NCI-H345 treated with DMSO at 0.1 percent for 48 hours (cell line): ENCODE measurements around the gene SORCS2.
"Not testable (repeated sequence)": the region's sequence is repeated elsewhere in the genome, so short reads cannot be mapped to it uniquely, and the experiment has no call there.

ENCODE experiments used
- DNase-seq: peaks from one replicate; lab custom pipeline; 2025; ENCODE audit not compliant: unreplicated experiment; lab: John Stamatoyannopoulos, UW

SORCS2 gene

DNA sequence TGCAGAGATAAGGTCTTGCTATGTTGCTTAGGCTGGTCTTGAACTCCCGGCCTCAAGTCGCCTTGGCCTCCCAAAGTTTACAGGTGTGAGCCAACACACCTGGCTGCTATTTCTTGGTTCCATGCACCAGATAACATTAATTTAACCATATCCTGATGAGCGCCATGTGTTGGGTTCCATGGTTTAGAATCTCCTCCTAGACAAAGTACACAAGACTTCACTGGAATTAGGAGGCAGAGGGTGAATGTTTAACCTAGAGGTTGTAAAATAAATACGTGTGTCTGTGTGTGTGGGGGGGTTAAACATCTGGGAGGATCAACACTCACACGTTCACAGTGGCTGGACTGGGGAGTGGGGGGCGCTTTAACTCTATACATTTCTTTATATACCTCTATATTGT, 32.4 kb upstream of the SORCS2 start:
- DNase-seq, result no peak

DNA sequence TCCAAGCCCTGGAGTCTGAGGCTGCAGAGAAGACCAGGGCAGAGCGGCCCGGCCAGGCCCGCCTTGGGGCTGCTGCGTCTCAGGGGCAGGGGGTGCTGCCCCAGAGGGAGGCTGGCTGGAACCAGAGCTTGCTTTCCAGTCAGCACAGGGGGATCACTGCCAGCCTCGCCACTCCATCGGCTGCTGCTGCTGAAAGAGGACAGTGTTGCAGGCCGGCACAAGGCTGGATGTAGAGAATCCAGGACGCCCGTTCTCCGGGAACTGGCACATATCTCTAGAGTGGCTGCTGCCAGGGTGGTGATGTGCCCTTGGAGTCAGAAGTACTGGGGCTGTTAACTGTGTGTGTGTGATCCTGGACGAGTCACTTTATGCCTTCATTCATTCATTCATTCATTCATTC, 31.9 kb upstream of the SORCS2 start:
- DNase-seq, result no peak

DNA sequence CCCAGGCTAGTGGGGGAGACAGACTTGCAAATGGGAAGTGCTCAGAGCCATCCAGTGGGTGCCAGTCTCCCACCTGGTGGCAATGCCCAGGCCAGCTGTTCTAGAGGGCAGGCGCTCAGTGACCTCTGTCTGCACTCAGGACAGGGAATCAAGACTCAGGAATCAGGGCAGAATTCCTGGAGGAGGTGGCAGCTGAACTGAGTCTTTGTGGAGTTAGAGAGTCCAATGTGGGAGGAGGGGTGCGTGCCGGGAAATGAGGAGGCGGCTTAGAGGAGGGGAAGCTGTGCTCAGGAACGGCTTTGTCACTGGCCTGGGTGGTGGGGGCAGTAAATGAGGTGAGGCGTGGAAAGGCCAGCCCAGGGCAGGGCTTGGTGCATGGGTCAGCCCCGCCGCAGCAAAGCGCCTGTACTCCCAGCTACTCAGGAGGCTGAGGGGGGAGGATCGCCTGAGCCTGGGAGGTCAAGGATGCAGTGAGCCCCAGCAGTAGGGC, 31.3 kb upstream of the SORCS2 start:
- DNase-seq, result no peak

DNA sequence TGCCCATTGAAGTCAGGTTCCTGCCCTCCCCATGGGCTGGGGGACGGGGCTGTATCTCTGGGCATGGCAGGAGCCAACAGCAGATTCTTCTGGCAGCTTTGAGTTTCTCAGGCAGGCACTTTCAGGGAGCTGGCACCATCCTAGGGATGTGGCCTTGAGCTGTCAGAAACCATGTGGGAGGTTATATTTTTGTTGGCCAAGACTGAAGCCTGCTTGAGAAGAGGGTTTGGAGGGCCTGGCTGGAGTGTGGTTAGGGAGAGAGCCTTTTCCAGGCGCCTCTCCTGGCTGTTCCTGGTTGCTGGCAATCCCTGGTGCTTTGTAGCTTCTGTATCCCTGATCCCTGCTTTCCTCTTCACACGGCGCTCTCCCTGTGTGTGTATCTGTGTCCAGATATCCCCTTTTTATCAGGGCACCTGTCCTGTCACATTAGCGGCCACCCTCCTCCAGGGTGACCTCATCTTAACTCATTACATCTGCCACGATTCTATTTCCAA, 30.6 kb upstream of the SORCS2 start:
- DNase-seq, result no peak

DNA sequence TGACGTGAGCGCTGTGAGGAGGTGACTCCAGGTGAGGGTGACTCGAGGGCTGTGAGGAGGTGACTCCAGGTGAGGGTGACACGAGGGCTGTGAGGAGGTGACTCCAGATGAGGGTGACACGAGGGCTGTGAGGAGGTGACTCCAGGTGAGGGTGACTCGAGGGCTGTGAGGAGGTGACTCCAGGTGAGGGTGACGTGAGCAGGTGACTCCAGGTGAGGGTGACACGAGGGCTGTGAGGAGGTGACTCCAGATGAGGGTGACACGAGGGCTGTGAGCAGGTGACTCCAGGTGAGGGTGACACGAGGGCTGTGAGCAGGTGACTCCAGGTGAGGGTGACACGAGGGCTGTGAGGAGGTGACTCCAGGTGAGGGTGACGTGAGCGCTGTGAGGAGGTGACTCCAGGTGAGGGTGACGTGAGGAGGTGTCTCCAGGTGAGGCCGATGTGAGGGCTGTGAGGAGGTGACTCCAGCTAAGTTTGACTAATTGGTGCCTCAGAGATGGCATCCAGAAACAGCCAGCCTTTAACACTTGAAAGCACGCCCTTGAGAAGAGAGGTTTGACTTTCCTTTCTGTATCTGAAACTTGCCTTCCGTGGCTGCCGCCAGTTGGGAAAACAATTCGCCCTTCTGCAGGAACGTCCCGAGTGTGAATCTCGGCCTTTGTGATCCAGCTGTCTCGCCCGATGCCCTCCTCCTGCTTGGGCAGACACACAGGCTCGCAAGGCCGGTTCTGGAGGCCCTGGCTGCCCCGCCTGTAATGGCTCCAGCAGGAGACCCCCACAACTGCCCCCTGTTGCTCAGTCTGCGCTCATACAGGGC, 27.1 kb upstream of the SORCS2 start:
- not testable (repeated sequence) for DNase-seq

DNA sequence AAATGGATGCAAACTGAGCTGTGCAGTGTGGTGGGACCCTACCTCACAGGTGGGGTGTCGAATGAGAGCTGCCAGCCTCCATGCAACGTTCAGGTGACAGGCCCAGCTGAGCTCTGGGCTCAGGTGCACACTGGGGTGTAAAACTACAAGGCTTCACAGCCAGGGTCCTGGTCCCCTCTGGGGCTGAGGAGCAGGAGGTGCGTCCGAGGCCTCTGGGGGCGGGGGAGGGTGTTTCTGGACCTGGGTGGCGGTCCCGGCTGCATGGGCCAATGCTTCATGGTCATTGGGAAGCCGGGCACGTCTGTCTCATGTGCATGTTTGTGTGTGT, 26.5 kb upstream of the SORCS2 start:
- no peak for DNase-seq

DNA sequence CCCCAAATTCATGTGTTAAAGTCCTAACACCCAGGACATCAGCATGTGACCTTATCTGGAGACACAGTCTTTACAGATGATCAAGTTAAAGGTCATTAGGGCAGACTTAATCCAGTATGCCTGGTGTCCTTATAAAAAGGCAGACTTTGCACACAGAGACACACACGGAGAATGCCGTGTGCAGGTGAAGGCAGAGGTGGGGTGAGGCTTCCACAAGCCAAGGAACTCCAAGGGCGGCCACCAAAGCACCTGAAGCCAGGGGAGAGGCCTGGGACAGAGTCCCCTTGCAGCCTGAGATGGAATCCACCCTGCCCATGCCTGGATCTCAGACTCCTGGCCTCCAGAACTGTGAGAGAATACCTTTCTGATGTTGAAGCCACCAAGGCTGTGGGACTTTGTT, 26.1 kb upstream of the SORCS2 start:
- no peak for DNase-seq

DNA sequence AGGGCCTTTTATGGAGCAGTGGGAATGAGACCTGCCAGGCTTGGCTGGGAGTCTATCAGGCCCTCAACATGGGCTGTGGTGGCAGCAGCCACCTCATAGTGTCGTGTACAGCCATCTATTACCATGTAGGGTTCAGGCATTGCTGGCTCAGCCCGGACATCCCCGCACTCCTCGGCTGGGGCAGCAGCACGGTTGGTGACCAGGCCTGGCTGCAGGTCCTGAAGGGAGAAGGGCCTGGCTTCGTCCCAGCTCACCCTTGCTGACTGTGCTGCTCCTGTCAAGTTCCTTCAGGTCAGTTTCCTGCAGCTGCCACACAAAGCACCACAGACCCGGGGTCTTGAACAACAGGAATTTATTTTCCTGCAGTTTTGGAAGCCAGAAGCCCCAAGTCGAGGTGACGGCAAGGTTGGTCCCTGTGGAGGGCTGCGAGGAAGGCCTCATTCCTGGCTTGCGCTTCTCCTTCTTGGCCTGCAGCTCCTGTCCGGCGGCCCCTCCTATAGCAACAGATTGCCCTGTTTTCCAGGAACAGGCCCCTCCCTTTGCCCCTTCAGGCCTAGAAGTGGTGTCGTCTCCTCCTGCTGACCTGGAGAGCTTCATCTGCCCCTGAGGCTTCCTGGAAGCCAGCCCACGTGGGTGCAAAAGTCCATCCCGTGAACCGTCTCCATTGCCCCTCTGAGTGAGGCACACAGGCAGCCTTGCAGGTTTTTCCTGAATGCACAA, 25.2 kb upstream of the SORCS2 start:
- no peak for DNase-seq

DNA sequence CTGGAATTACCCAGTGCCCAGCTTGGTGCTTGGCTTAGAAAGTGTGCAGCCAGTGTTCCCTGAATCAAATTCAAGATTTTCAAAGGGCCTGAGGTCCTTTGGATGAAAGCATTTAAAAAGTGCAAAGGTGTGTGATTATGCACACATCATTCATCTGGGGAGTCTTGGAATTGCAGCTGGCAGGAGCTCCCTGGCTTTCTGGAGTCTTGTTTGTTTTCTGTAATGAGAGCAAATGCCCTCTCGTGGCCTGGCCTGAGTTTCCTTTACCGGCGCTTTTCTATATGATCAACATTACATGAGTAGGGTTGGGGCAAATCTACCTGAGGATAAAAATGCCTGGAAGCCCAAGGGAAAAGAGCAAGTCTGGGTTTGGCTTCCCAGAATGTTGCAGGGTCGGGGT, 24.6 kb upstream of the SORCS2 start:
- no peak for DNase-seq

DNA sequence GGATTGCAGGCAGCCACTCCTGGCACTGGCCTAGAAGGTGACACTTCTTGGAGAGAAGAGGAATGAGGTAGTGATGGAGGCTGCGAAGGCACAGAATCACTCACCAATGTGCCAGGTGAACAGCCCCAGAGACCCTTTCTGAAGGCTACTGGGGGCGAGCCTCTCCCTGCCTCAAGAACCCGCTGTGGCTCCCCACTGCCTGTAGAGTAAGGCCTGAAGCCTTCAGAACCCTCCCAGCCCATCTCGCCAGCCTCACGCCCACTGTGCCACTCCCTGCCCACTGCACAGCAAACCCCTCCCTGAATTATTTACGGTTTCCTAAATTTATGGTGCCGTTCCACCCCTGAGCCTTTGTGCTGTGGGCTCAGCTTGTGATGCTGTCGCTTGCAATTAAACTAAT, 24.2 kb upstream of the SORCS2 start:
- no peak for DNase-seq

DNA sequence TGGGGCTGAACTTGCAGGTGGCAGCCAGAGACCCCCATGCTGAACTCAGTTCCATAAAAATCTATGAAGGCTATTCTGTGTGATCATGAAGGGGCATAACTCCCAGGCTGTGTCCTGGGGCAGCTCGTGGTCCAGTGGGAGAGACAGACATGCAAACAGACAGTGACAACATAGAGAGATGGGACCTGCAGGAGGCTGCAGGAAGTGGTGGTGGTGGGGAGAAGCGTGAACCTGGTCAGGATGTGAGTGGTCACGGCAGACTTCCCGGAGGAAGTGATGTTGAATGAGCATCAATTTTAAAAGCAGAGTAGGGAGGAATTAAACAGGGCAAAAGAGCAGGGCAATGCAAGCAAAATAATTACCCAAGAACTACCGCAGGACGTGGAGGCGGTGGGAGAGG, 23.2 kb upstream of the SORCS2 start:
- DNase-seq, result no peak

DNA sequence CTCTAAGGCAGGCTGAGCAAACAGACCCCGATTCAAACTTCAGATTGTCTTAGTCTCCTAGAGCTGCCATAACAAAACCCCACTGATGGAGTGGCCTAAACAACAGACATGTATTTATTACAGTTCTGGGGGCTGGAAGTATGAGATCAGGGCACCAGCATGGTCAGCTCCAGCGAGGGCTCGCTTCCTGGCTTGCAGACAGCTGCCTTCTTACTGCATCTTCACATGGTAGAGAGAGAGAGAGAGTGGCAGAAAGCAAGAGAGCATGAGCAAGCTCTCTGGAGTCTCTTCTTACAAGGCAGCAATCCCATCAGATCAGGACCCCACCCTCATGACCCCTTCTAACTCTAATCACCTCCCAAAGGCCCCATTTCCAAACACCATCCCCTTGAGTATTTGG, 22.3 kb upstream of the SORCS2 start:
- DNase-seq, result no peak

DNA sequence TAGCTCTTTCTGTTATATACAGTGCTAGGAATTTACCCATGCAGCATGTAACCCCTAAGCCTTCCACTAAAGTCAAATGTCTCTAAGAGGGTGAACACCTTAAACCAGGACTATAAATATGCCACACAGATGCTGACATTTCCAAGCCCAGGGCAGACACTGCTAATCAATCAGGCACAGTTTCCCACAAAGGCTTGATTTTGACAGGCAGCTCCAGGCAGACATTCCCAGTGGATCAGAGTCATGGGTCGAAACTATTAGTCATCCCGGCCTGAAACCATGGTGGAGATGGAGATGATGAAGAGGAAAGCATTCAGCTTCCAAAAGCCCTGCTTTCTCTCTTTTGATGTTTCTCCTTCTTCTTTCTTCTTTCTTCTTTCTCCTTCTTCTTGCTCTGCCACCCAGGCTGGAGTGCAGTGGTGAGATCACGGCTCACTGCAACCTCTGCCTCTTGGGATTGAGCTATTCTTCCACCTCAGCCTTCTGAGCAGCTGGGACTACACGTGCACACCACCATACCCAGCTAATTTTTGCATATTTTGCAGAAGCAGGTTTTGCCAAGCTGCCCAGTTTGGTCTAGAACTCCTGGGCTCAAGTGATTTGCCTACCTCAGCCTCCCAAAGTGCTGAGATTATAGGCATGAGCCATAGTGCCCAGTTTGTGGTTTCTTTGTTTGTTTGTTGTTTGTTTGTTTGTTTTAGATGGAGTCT, 21.0 kb upstream of the SORCS2 start:
- DNase-seq, result no peak

DNA sequence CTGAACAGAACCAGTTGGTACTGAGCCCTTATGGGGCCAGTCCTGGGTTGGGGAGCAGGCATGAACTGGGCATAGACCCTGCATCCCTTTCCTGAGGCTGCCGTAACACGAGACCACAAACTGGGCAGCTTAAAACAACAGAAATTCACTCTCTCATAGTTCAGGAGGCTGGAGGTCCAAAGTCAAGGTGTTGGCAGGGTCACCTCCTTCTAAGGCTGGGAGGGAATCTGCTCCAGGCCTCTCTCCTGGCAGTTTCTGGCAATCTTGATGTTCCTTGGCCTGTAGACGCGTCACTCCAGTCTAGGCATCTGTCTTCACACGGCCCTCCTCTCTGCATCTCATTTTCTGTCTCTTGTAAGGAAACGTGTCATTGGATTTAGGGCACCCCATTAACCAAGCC, 19.8 kb upstream of the SORCS2 start:
- DNase-seq, result no peak

DNA sequence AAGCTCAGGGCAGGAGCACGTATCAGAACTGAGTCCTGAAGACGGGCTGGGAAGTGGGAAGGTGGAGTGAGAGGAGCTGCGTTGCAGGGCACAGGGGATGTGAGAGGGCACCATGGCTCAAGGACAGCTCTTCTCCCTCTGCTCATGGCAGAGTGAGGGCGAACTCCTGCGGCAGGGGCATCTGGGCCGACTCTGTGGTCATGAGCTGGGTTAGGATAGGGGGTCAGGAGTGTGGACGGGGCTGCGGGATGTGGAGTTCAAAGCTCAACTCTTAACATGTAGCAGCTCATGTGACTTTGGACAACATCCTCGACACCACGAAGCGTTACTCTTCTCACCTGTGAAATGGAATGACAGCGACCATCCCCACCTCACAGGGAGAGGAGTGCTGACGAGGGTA, 19.4 kb upstream of the SORCS2 start:
- DNase-seq, result no peak

DNA sequence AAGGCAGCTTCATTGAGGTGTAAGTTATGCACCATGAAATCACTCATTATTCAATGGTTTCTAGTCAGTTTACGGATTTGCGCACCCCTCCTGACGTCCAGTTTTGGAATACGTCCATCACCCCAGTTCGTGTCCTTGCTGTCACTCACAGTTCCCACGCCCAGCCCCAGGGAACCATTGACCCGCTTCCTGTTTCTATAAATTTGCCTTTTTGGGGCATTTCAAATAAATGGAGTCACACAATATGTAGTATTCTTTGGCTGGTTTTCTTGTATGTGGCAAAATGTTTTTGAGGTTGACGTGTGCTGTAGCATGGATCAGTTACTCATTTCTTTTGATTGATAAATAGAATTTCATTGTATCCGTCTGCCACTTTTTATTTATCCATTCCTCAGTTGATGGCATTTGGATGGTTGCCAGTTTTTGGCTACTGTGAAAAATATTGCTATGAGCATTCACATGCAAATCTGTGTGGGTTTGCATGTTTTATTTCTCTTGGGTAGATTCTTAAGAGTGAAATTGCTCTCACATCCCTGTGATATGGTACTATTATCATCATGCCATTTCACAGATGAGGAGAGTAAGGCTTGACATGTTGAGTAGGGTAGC, 18.4 kb upstream of the SORCS2 start:
- DNase-seq, result no peak

DNA sequence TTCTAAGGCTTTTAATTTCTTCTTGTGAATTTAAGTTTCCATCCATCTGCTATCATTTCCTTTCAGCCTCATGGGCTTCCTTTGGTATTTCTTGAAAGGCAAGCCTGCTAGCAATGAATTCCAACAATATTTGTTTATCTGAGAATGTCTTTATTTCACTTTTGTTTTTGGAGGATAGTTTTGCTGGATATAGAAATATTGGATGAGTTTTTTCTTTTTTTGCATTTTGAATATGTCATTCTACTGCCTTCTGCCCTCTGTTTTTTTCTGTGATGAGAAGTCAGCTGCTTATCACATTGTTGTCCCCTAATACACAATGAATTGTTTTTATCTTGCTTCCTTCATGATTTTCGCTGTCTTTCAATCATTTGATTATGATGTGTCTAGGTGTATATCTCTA, 13.2 kb upstream of the SORCS2 start:
- DNase-seq, result no peak

DNA sequence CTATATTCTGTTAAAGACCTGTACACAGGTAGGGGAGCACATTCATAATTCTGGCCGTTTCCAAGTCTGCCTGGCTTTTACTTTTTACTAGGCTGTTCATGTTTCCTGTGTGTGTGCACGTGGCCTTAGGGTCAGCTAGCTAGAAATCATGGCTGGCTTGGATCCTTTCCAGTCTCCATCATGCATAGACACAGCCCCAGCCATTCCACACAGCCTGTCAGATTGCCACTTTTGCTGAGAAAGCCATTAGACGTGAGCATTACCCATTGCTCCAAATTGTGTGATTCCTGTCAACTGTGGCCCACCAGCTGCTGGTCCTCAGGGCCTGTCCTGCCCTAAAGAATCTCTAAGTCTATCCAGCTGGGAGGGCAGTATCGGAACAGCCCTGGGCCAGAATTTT, 11.4 kb upstream of the SORCS2 start:
- DNase-seq, result no peak

DNA sequence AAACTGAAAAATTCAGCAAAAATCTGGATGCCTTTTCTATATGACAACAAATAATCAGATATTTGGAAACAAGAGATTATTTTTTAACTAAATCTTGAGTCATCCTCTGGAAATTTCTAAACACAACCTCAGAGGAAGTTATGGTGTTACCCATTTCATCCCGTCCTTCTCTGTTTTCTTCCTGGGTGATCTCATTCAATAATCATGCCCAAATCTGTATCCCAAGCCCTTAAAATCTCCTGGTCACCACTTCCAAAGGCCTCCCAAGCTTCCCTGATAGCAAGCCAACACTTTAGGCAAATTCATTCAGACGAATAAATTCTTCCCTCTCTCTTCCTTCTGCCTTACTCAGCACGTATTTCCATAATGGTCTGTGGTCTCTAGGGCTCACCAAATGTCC, 9.7 kb upstream of the SORCS2 start:
- DNase-seq, result no peak

DNA sequence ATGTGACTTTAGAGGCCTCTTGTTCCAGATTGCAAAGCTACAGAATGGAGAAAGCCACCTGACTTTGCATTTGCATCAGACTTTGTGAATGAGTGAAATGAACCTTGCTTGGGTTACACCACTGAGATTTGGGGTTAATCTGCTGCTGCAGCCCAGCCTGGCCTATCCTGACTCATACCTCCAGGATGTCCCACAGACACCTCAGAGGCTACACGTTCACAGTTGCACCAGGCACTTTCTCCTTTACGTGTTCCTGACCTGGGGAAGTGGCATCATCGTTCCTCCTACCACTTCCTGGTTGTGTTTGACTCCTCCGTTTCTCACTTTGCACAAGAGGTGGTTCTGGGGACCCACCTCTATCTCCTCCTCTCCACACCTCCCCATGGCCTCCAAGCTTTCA, 9.2 kb upstream of the SORCS2 start:
- no peak for DNase-seq

DNA sequence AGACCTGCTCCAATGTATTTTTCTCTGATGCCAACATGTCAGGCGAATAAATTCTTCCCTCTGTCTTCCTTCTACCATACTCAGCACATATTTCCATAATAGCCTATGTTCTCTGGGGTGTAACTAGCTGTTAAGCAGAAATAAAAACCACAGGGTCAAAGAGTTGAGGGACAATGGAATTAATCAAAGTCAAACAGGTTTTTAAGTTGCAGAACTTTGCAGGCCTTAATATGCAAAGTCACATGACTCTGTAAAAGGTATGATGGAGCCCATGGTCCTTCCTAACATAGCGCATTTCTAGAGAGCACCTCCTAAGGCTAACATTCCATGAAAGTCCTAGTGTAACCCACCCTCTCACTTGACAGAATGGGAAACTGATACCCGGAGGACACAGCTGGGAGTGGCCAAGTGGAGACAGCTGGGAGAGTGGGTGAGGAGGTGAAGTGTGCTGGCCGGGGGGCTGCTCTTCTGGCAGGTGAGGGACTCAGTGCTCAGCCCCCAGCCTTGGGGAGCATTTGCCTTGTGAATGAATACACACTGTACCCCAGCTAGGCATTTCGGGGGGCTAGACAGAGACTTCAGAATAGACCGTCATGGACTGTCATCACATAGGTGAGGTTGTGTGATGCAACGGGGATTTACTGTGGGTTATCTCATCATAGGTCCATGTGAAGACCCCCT, 8.4 kb upstream of the SORCS2 start:
- no peak for DNase-seq
